Activated CD8-positive, alpha-beta memory T cell treated with anti-CD3 and anti-CD28 coated beads, Interleukin-2, amount 50 U/mL, for 24 hours (primary cell): ENCODE results near the gene USHBP1.

ENCODE experiments used
- DNase-seq: peaks from one replicate; pipeline ENCODE4 v3.0.0-alpha.2; 2020; ENCODE audit errors: extremely low read depth

USHBP1 gene

GRCh38 chr19:17263712-17264640, 569 bp downstream of the USHBP1 start:
- DNase-seq: no peak

GRCh38 chr19:17262557-17262956, 2.0 kb downstream of the USHBP1 start:
- DNase-seq: no peak

GRCh38 chr19:17260842-17261325, 3.7 kb downstream of the USHBP1 start:
- peak; percentile 76 for DNase-seq

- no peak for DNase-seq
These were observed 4.6 kb downstream of the USHBP1 start for GRCh38 chr19:17259934-17260333.

GRCh38 chr19:17259118-17259780, 5.3 kb downstream of the USHBP1 start:
- DNase-seq: no peak

- DNase-seq: no peak
These were observed 8.4 kb downstream of the USHBP1 start for GRCh38 chr19:17256130-17256529.

- no peak for DNase-seq
These were observed 9.4 kb downstream of the USHBP1 start for GRCh38 chr19:17255150-17255621.

GRCh38 chr19:17254636-17255035, 9.9 kb downstream of the USHBP1 start:
- DNase-seq: no peak

GRCh38 chr19:17249887-17250548, 14.5 kb downstream of the USHBP1 start:
- DNase-seq: no peak

- no peak for DNase-seq
These were observed 16.4 kb downstream of the USHBP1 start for GRCh38 chr19:17248011-17248776.

- DNase-seq: no peak
These were observed 17.7 kb downstream of the USHBP1 start for GRCh38 chr19:17246681-17247425.

GRCh38 chr19:17245535-17245984, 19.0 kb downstream of the USHBP1 start, which contains the start of gene NR2F6:
TSS of gene NR2F6 (minus strand) at chr19:17245919. CDS start at chr19:17245220, 699 bp downstream.
- no peak for DNase-seq

GRCh38 chr19:17244618-17245534, 19.7 kb downstream of the USHBP1 start:
- no peak for DNase-seq

- DNase-seq: no peak
These were observed 20.5 kb downstream of the USHBP1 start for GRCh38 chr19:17243830-17244617.

GRCh38 chr19:17243211-17243829, 21.2 kb downstream of the USHBP1 start:
- no peak for DNase-seq

- no peak for DNase-seq
These were observed 21.9 kb downstream of the USHBP1 start for GRCh38 chr19:17242431-17243208.

GRCh38 chr19:17240826-17241399, 23.6 kb downstream of the USHBP1 start:
- DNase-seq: no peak
